HepG2 (cell line): Measurements from ENCODE around the gene PPP1R12A. TPM values are rescaled to one million over a fixed set of nuclear protein-coding genes. Genes with fewer than 3 reads are reported as not detected.
A peak's percentile ranks its signal among the peaks of the same experiment; 100 is the strongest.

Experiments
- AFF4 ChIP-seq: sonication (generic); formaldehyde crosslinking; IDR thresholded peaks from 2 replicates; pipeline ENCODE4 v1.4.0; 2020; ENCODE audit warnings: missing genetic modification reagents
- BCL3 ChIP-seq: sonication (generic); formaldehyde crosslinking; IDR thresholded peaks from 2 replicates; pipeline ENCODE4 v1.5.1; 2020; ENCODE audit warnings: mild to moderate bottlenecking, missing genetic modification reagents, moderate library complexity
- DNMT1 ChIP-seq: sonication (generic); formaldehyde crosslinking; IDR thresholded peaks from 2 replicates; pipeline ENCODE4 v1.5.1; 2020; ENCODE audit warnings: mild to moderate bottlenecking, missing genetic modification reagents
- ELF3 ChIP-seq: IDR thresholded peaks from 2 replicates; pipeline ENCODE4 v1.6.1; 2016; ENCODE audit warnings: missing genetic modification reagents, missing compliant biosample characterization
- HMGXB4 ChIP-seq, 2 experiments: sonication (generic) in 1 of 2; formaldehyde crosslinking in 1 of 2; IDR thresholded peaks; 2 replicates each; pipeline versions ENCODE4 v1.4.0 to v1.6.1; 2018 to 2020; ENCODE audit warnings: missing genetic modification reagents in 2 of 2, borderline replicate concordance in 1 of 2, low read depth in 1 of 2, mild to moderate bottlenecking in 1 of 2, missing biosample characterization in 1 of 2
- KAT7 ChIP-seq: IDR thresholded peaks from 2 replicates; pipeline ENCODE4 v1.6.1; 2018; ENCODE audit warnings: borderline replicate concordance, missing compliant biosample characterization
- KMT2A ChIP-seq: sonication (generic); formaldehyde crosslinking; IDR thresholded peaks from 2 replicates; pipeline ENCODE4 v1.4.0; 2020; ENCODE audit warnings: missing genetic modification reagents
- PHB2 ChIP-seq: fragments of 450-650 bp; IDR thresholded peaks from 2 replicates; pipeline ENCODE4 v1.6.1; 2018; ENCODE audit not compliant: partially characterized antibody
- PHF8 ChIP-seq: sonication (generic); formaldehyde crosslinking; IDR thresholded peaks from 2 replicates; pipeline ENCODE4 v1.5.0; 2020; ENCODE audit warnings: missing genetic modification reagents
- TBX2 ChIP-seq: sonication (generic); formaldehyde crosslinking; IDR thresholded peaks from 2 replicates; pipeline ENCODE4 v1.5.0; 2020; ENCODE audit warnings: missing genetic modification reagents, mild to moderate bottlenecking, borderline replicate concordance
- TEF ChIP-seq: sonication (generic); formaldehyde crosslinking; IDR thresholded peaks from 2 replicates; pipeline ENCODE4 v1.5.0; 2020; ENCODE audit warnings: missing genetic modification reagents
- TP53 ChIP-seq: sonication (generic); formaldehyde crosslinking; conservative IDR thresholded peaks from 2 replicates; pipeline ENCODE4 v1.4.0; 2020; ENCODE audit warnings: missing genetic modification reagents
- UBTF ChIP-seq: sonication (generic); formaldehyde crosslinking; IDR thresholded peaks from 2 replicates; pipeline ENCODE4 v1.4.0; 2020; ENCODE audit warnings: mild to moderate bottlenecking, missing genetic modification reagents
- ZFP41 ChIP-seq: sonication (generic); formaldehyde crosslinking; IDR thresholded peaks from 2 replicates; pipeline ENCODE4 v1.4.0; 2020; ENCODE audit warnings: mild to moderate bottlenecking, missing genetic modification reagents, borderline replicate concordance
- ZNF292 ChIP-seq: sonication (generic); formaldehyde crosslinking; IDR thresholded peaks from 2 replicates; pipeline ENCODE4 v1.8.1; 2022; ENCODE audit warnings: mild to moderate bottlenecking, low read depth, missing genetic modification reagents, borderline replicate concordance
- ZNF350 ChIP-seq: sonication (generic); formaldehyde crosslinking; IDR thresholded peaks from 2 replicates; pipeline ENCODE4 v1.4.0; 2020; ENCODE audit warnings: mild to moderate bottlenecking, low read depth, missing genetic modification reagents, borderline replicate concordance
- ZNF383 ChIP-seq: sonication (generic); formaldehyde crosslinking; IDR thresholded peaks from 2 replicates; pipeline ENCODE4 v1.4.0; 2020; ENCODE audit warnings: missing genetic modification reagents, mild to moderate bottlenecking, borderline replicate concordance
- ZSCAN25 ChIP-seq: sonication (generic); formaldehyde crosslinking; IDR thresholded peaks from 2 replicates; pipeline ENCODE4 v1.8.0; 2022; ENCODE audit warnings: mild to moderate bottlenecking, missing genetic modification reagents
- polyA plus RNA-seq, 8 experiments: library from polyadenylated mRNA; depleted of rRNA in 3 of 8; stranded (reverse) in 7 of 8; unstranded in 1 of 8; fragments of >200 nt; fragmentation: Illumina TruSeq in 4 of 8; extraction: Trizol in 4 of 8; gene quantifications; 2 replicates each; pipeline versions ENCODE4 v1.2.1 to v1.2.3, GENCODE V29; 2011 to 2016; ENCODE audit warnings: low read depth in 4 of 8, missing spikeins in 1 of 8, mixed read lengths in 1 of 8; ENCODE audit not compliant: insufficient read depth in 1 of 8
- total RNA-seq, 5 experiments: library from RNA; depleted of rRNA; stranded (reverse); fragments of >200 nt; fragmentation: Illumina TruSeq; extraction: Trizol; gene quantifications; 2 replicates each; pipeline ENCODE4 v1.2.3, GENCODE V29; 2016; ENCODE audit warnings: low read depth in 1 of 5

The PPP1R12A gene
- total and polyA plus RNA-seq, 2 of the 13 experiments (the other 11 are each of a cell fraction or from before 2014, with no cell fraction given) = 23.8 to 50.0 TPM

- 0 out of 2 replicates have a peak, but pooled peaks have one; percentile 3 for TF ChIP-seq BCL3 (CRISPR knock-in tag)
- TF ChIP-seq TP53 (CRISPR knock-in tag) = 0 out of 2 replicates have a peak, but pooled peaks have one; percentile 56
- peak; percentile 71; the same call in 1 of the 2 replicates for TF ChIP-seq KAT7 (CRISPR knock-in tag)
- TF ChIP-seq PHB2 = no peak
- peak; percentile 75; the same call in 1 of the 2 replicates for TF ChIP-seq ZNF350 (CRISPR knock-in tag)
- TF ChIP-seq PHF8 (CRISPR knock-in tag) = peak; percentile 85
- peak; percentile 72 for TF ChIP-seq UBTF
- TF ChIP-seq ZNF383 (CRISPR knock-in tag) = no peak
- TF ChIP-seq ZNF292 (CRISPR knock-in tag) = peak; percentile 84; the same call in 1 of the 2 replicates
- TF ChIP-seq HMGXB4 (CRISPR knock-in tag; IDR thresholded peaks at IDR 0.05; ENCODE audit: borderline replicate concordance in 1 of 2, low read depth in 1 of 2) = peak in 1 of 2 experiments; percentile 87; a peak in 1 of 4 replicates
- TF ChIP-seq KMT2A = peak; percentile 53; the same call in 1 of the 2 replicates
- 0 out of 2 replicates have a peak, but pooled peaks have one; percentile 30 for TF ChIP-seq ZSCAN25 (CRISPR knock-in tag)
- TF ChIP-seq AFF4 (CRISPR knock-in tag) = 0 out of 2 replicates have a peak, but pooled peaks have one; percentile 77
- no peak for TF ChIP-seq ELF3 (CRISPR knock-in tag)
- TF ChIP-seq DNMT1 (CRISPR knock-in tag) = no peak
- peak; percentile 40; the same call in 1 of the 2 replicates for TF ChIP-seq ZFP41 (CRISPR knock-in tag)
- peak; percentile 1; the same call in 1 of the 2 replicates for TF ChIP-seq TBX2
- 0 out of 2 replicates have a peak, but pooled peaks have one; percentile 22 for TF ChIP-seq TEF (CRISPR knock-in tag)
Observed at GRCh38 chr12:79934281-79935020, 446 bp downstream of the PPP1R12A start (continued).
